Skeletal muscle satellite cell (primary cell): ENCODE data around the gene PARM1. TPM values are rescaled to one million over a fixed set of nuclear protein-coding genes. Genes with fewer than 3 reads are reported as not detected.

Experiments
- H3K27me3 ChIP-seq: 2 replicates; pipeline ENCODE4 v1.7.0; 2013; ENCODE audit warnings: low read length; ENCODE audit not compliant: control insufficient read depth, insufficient read depth
- H3K36me3 ChIP-seq: 2 replicates; pipeline ENCODE4 v1.7.0; 2013; ENCODE audit warnings: mild to moderate bottlenecking, control low read depth, low read length; ENCODE audit not compliant: insufficient read depth
- H3K4me1 ChIP-seq: 2 replicates; pipeline ENCODE4 v1.7.0; 2013; ENCODE audit warnings: low read length; ENCODE audit not compliant: control insufficient read depth, insufficient read depth
- H3K4me2 ChIP-seq: 2 replicates; pipeline ENCODE4 v1.7.0; 2013; ENCODE audit warnings: mild to moderate bottlenecking, low read length
- H3K4me3 ChIP-seq: 2 replicates; pipeline ENCODE4 v1.7.0; 2013; ENCODE audit warnings: low read length
- H3K9ac ChIP-seq: 2 replicates; pipeline ENCODE4 v1.7.0; 2013; ENCODE audit warnings: mild to moderate bottlenecking, low read depth, low read length, moderate library complexity
- H3K9me3 ChIP-seq: replicated peaks from 2 replicates; pipeline ENCODE4 v1.7.0; 2013; ENCODE audit warnings: mild to moderate bottlenecking, control low read depth, low read length
- total RNA-seq: library from RNA; depleted of rRNA; stranded (reverse); fragments of >200 nt; gene quantifications from 2 replicates; pipeline ENCODE4 v1.2.3, GENCODE V29; 2012; rRNA removed

Gene PARM1, protein sequence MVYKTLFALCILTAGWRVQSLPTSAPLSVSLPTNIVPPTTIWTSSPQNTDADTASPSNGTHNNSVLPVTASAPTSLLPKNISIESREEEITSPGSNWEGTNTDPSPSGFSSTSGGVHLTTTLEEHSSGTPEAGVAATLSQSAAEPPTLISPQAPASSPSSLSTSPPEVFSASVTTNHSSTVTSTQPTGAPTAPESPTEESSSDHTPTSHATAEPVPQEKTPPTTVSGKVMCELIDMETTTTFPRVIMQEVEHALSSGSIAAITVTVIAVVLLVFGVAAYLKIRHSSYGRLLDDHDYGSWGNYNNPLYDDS
- total RNA-seq = 0.22 and 0.25 TPM in 2 replicates

DNA sequence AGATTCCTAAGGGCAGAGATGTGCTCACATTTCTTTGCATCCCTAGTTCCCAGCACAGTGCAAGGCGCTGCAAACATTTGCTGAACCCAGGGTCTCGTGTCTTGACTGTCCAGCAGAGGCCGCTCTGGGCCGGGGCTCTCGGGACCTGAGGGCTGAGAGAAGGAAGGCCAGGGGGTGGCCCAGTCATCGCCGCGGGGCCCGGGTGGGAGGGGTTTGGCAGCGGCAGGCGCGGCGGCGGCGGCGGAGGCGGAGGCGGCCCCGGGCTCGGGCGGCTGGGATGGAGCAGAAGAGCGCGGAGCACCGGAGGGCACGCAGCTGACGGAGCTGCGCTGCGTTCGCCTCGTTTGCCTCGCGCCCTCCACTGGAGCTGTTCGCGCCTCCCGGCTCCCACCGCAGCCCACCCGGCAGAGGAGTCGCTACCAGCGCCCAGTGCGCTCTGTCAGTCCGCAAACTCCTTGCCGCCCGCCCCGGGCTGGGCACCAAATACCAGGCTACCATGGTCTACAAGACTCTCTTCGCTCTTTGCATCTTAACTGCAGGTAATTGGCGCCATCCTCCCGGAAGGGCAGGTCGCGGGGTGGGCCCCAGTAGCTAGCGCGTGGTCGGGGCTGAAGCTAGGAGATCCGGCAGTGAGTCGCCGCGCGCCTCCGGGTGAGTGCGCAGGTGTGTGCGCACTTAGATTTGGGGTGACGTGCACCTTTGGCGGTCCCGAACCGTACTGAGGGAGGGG lies at the start of gene PARM1:
TSS of gene PARM1 (plus strand) at position 285 of the 730 bp plus-strand sequence. CDS start at position 497, 212 bp downstream.
- peaks cover 69% of the 10 kb centered on the region for H3K27me3 ChIP-seq
- peak within 1 kb of the TSS; percentile 96 for H3K4me2 ChIP-seq
- H3K9ac ChIP-seq = peak within 1 kb of the TSS; percentile 33
- H3K36me3 ChIP-seq = no peaks in the 10 kb centered on the region
- no peaks in the 10 kb centered on the region for H3K9me3 ChIP-seq
- peaks cover 13% of the 10 kb centered on the region for H3K4me1 ChIP-seq
- peak within 1 kb of the TSS; percentile 79 for H3K4me3 ChIP-seq

DNA sequence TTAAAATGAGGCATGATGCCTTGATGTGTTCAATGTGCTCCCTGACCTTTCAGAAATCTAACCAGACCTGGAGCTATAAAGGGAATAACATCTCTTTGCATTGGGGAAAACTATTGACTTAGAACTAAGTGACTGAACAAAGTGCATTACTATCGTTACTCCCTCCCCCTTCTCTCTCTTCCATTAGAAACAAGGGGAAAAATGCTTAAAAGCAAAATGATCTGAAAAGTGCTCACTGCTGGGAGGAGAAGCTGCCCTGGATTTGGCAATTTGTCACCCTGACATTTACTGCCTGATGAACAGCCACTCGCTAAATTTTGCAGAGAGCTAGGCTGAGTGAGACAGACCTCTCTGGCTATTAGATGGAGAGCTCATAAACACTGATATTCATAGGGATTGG lies 48.6 kb upstream of the PARM1 start:
- Histone ChIP-seq H3K27me3 (peaks cover 17% of the 10 kb centered on the region), H3K9me3 (no peaks in the 10 kb centered on the region), H3K36me3 (no peaks in the 10 kb centered on the region), H3K4me1 (no peaks in the 10 kb centered on the region), H3K4me2 (no peak overlapping the region), H3K9ac (no peak overlapping the region), H3K4me3 (no peak overlapping the region)

- no peak overlapping the region for H3K4me2 ChIP-seq
- no peak overlapping the region for H3K4me3 ChIP-seq
- H3K9ac ChIP-seq = no peak overlapping the region
- no peaks in the 10 kb centered on the region for H3K36me3 ChIP-seq
- no peaks in the 10 kb centered on the region for H3K4me1 ChIP-seq
- peaks cover 17% of the 10 kb centered on the region for H3K27me3 ChIP-seq
- H3K9me3 ChIP-seq = no peaks in the 10 kb centered on the region
Observed at GRCh38 chr4:74886484-74886883, 46.4 kb upstream of the PARM1 start.

- H3K4me3 ChIP-seq = no peak overlapping the region
- H3K4me1 ChIP-seq = no peaks in the 10 kb centered on the region
- no peak overlapping the region for H3K4me2 ChIP-seq
- no peak overlapping the region for H3K9ac ChIP-seq
- H3K27me3 ChIP-seq = peaks cover 18% of the 10 kb centered on the region
- no peaks in the 10 kb centered on the region for H3K36me3 ChIP-seq
- H3K9me3 ChIP-seq = no peaks in the 10 kb centered on the region
Observed at GRCh38 chr4:74890341-74890740, 42.6 kb upstream of the PARM1 start.

- no peak overlapping the region for H3K4me3 ChIP-seq
- H3K9me3 ChIP-seq = no peaks in the 10 kb centered on the region
- H3K9ac ChIP-seq = no peak overlapping the region
- no peaks in the 10 kb centered on the region for H3K36me3 ChIP-seq
- H3K4me1 ChIP-seq = no peaks in the 10 kb centered on the region
- no peak overlapping the region for H3K4me2 ChIP-seq
- H3K27me3 ChIP-seq = peaks cover 18% of the 10 kb centered on the region
Observed at GRCh38 chr4:74891037-74891436, 41.9 kb upstream of the PARM1 start.

- H3K4me1 ChIP-seq = no peaks in the 10 kb centered on the region
- H3K4me2 ChIP-seq = peak overlapping the region; percentile 68
- no peak overlapping the region for H3K9ac ChIP-seq
- peak overlapping the region; percentile 28 for H3K4me3 ChIP-seq
- H3K27me3 ChIP-seq = peaks cover 18% of the 10 kb centered on the region
- H3K36me3 ChIP-seq = no peaks in the 10 kb centered on the region
- H3K9me3 ChIP-seq = no peaks in the 10 kb centered on the region
Observed at GRCh38 chr4:74893171-74893570, 39.7 kb upstream of the PARM1 start.

DNA sequence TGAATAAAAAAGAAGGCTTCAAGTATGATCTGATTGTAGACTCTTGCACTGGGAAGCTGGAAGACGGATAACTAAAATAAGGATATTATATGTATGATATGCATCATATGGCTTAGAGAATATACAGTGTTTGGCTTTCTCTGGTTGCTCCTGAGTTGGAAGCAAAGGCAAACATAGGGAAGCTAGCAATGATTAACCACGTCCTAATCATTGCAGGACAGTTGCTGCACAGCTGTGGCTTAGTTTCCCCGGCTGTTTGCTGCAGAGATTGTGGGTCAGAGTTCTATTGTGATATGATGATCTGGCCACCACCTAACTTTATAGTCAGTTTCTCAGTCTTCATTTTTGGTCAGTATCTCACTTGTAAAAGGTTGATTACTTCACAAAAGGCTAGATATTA lies 36.3 kb upstream of the PARM1 start:
- Histone ChIP-seq H3K4me2 (no peak overlapping the region), H3K4me1 (no peaks in the 10 kb centered on the region), H3K36me3 (no peaks in the 10 kb centered on the region), H3K4me3 (no peak overlapping the region), H3K9me3 (no peaks in the 10 kb centered on the region), H3K27me3 (peaks cover 11% of the 10 kb centered on the region), H3K9ac (no peak overlapping the region)

- H3K4me2 ChIP-seq = no peak overlapping the region
- no peaks in the 10 kb centered on the region for H3K9me3 ChIP-seq
- H3K9ac ChIP-seq = no peak overlapping the region
- no peaks in the 10 kb centered on the region for H3K4me1 ChIP-seq
- H3K4me3 ChIP-seq = no peak overlapping the region
- H3K27me3 ChIP-seq = peaks cover 9% of the 10 kb centered on the region
- no peaks in the 10 kb centered on the region for H3K36me3 ChIP-seq
Observed at GRCh38 chr4:74897386-74897785, 35.5 kb upstream of the PARM1 start.

DNA sequence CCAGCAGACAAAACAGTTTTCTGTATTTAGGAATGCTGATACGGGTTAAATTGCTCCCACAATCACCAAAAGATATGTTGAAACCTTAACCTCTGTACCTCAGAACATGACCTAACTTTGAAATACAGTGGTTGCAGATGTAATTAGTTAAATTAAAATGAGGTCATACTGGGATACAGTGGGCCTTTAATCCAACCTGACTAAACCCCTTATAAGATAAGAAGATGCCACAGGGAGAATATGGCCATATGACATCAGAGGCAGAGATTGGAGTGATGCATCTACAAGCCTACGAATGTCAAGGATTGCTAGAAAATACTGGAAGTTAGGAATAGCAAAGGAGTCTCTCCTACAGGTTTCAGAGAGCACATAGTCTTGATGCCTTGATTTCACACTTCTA lies 32.1 kb upstream of the PARM1 start:
- H3K4me2 ChIP-seq = no peak overlapping the region
- H3K9ac ChIP-seq = no peak overlapping the region
- H3K4me3 ChIP-seq = no peak overlapping the region
- no peaks in the 10 kb centered on the region for H3K9me3 ChIP-seq
- H3K27me3 ChIP-seq = peaks cover 8% of the 10 kb centered on the region
- no peaks in the 10 kb centered on the region for H3K4me1 ChIP-seq
- no peaks in the 10 kb centered on the region for H3K36me3 ChIP-seq

- Histone ChIP-seq H3K4me1 (no peaks in the 10 kb centered on the region), H3K9me3 (no peaks in the 10 kb centered on the region), H3K9ac (no peak overlapping the region), H3K36me3 (no peaks in the 10 kb centered on the region), H3K27me3 (peaks cover 22% of the 10 kb centered on the region), H3K4me2 (no peak overlapping the region), H3K4me3 (no peak overlapping the region)
Observed at GRCh38 chr4:74904509-74905065, 28.3 kb upstream of the PARM1 start.

- Histone ChIP-seq H3K4me1 (no peaks in the 10 kb centered on the region), H3K36me3 (no peaks in the 10 kb centered on the region), H3K27me3 (peaks cover 22% of the 10 kb centered on the region), H3K4me2 (no peak overlapping the region), H3K9me3 (no peaks in the 10 kb centered on the region), H3K4me3 (no peak overlapping the region), H3K9ac (no peak overlapping the region)
Observed at GRCh38 chr4:74906771-74907170, 26.1 kb upstream of the PARM1 start.
